Bronchial epithelial cell (primary cell): Measurements from ENCODE around the gene RCHY1. TPM values are rescaled to one million over a fixed set of nuclear protein-coding genes. Genes with fewer than 3 reads are reported as not detected.

ENCODE experiments used
- DNase-seq: peaks from one replicate; pipeline ENCODE4 v3.0.0-alpha.2; 2010; ENCODE audit warnings: low read depth
- FAIRE-seq: peaks from 2 replicates; lab custom pipeline; 2011; peaks lifted over from hg19 to GRCh38; lab: Jason Lieb, UNC
- H3K27me3 ChIP-seq: 2 replicates; pipeline ENCODE4 v1.5.1; 2011; ENCODE audit warnings: low read length; ENCODE audit not compliant: control insufficient read depth, insufficient read depth
- H3K36me3 ChIP-seq: 2 replicates; pipeline ENCODE4 v1.5.1; 2011; ENCODE audit warnings: low read length; ENCODE audit not compliant: control insufficient read depth, insufficient read depth
- H3K4me3 ChIP-seq: 2 replicates; pipeline ENCODE4 v1.5.1; 2011; ENCODE audit warnings: mild to moderate bottlenecking, low read depth, low read length, control low read depth
- total RNA-seq: library from RNA; depleted of rRNA; stranded (reverse); fragments of >200 nt; gene quantifications from 2 replicates; pipeline ENCODE4 v1.2.1, GENCODE V29; 2014
- TF ChIP-seq, protein P1 (sequence below): IDR thresholded peaks from 2 replicates; pipeline ENCODE4 v1.5.1; 2011; ENCODE audit warnings: mild to moderate bottlenecking, moderate library complexity, low read length, control low read depth, inconsistent platforms; ENCODE audit not compliant: insufficient read depth, severe bottlenecking

RCHY1 gene
- 22.6 and 30.0 TPM in 2 replicates for total RNA-seq

DNA sequence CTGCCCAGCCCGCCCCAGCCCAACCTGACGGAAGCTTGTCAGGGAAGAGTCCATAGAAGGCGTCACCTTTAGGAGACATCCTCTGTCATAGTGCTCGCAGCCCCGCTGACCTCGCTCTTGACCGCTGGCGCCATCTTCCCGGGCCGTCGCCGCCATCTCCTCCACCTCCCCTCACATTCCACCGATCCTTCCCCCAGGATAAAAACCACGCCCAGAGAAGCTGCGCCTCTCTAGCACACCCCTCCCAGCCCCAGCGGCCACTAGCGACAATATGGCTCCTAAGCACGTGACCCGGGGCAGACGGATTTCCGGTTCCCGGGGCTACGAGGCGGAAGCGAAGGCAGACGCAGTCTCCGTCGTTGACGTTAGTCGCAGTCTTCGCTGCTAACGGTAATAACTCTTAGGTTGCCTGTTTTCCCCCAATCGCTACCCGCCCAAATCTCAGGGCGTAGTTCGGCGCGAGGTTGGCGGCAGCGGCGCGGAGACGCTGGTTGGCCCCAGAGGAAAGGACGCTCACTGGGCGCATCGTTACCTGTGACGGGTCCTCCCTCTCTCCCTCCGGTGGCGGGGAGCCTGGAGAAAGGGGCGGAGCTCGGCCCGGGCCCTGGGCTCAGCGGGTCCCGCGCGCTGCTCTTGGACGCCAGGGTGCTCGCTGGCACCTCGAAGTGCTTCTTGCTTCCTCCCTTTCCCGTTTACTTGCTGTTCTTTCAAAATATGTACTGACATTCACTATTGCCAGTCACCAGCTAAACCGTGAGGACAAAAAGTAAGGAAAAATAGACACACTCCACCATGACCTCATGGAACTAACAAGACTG is at the start of gene RCHY1, which contains the start of gene THAP6:
RCHY1 (minus strand) TSS at position 273 of the 818 bp plus-strand sequence; CDS start at position 156, 117 bp downstream.
THAP6 (plus strand) TSS at position 343 of the 818 bp plus-strand sequence. CDS start 980 bp downstream, outside the sequence.
- TF ChIP-seq, protein P1, sequence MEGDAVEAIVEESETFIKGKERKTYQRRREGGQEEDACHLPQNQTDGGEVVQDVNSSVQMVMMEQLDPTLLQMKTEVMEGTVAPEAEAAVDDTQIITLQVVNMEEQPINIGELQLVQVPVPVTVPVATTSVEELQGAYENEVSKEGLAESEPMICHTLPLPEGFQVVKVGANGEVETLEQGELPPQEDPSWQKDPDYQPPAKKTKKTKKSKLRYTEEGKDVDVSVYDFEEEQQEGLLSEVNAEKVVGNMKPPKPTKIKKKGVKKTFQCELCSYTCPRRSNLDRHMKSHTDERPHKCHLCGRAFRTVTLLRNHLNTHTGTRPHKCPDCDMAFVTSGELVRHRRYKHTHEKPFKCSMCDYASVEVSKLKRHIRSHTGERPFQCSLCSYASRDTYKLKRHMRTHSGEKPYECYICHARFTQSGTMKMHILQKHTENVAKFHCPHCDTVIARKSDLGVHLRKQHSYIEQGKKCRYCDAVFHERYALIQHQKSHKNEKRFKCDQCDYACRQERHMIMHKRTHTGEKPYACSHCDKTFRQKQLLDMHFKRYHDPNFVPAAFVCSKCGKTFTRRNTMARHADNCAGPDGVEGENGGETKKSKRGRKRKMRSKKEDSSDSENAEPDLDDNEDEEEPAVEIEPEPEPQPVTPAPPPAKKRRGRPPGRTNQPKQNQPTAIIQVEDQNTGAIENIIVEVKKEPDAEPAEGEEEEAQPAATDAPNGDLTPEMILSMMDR, result no peak
- DNase-seq (peak; percentile 87), FAIRE-seq (no peak)
- Histone ChIP-seq H3K36me3 (peaks cover 6% of the 10 kb centered on the region), H3K27me3 (no peaks in the 10 kb centered on the region), H3K4me3 (peak within 1 kb of the TSS; percentile 71)

DNA sequence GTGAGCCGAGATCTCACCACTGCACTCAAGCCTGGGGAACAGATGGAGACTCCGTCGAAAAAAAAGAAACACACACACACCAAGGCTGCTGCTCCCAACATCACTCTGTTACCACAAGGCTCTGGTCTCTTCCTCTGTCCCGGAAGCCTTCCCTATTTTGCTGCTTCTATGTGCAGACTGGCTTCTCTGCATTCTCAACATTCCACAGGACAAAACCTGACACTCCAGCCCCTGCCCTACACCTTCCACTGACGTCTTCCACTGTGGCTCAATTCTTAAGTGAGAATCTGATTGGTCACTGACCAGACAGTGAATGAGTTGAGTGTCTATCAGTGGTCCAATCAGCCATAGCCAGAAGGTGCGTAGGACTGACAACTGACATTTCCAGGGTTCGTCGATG is 47.6 kb upstream of the RCHY1 start:
- TF ChIP-seq, protein P1, result no peak
- peak; percentile 93 for FAIRE-seq
- H3K36me3 ChIP-seq, result no peaks in the 10 kb centered on the region
- DNase-seq, result peak; percentile 69
- no peaks in the 10 kb centered on the region for H3K27me3 ChIP-seq
- H3K4me3 ChIP-seq, result no peak overlapping the region

DNA sequence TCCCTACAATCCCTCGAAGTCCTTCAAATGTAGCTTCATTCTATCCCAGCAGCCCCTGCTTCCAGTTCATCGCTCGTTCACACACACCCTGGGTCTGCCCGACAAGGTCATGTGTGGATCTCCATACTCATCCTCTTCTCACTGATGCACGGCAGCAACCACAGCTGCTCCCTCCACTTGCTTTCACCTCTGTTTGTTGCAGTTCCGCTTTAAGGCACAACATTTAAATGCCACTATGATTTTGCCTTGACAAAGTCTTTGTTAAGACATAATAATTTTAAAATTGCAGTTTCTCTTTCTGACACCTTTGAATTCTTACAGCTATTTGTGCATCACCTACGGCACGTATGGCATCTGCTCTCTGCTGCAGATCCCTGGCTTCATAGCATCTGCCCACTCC is 43.5 kb upstream of the RCHY1 start:
- H3K36me3 ChIP-seq, result no peaks in the 10 kb centered on the region
- no peak overlapping the region for H3K4me3 ChIP-seq
- DNase-seq (no peak), FAIRE-seq (no peak)
- TF ChIP-seq, protein P1, result no peak
- H3K27me3 ChIP-seq, result no peaks in the 10 kb centered on the region

DNA sequence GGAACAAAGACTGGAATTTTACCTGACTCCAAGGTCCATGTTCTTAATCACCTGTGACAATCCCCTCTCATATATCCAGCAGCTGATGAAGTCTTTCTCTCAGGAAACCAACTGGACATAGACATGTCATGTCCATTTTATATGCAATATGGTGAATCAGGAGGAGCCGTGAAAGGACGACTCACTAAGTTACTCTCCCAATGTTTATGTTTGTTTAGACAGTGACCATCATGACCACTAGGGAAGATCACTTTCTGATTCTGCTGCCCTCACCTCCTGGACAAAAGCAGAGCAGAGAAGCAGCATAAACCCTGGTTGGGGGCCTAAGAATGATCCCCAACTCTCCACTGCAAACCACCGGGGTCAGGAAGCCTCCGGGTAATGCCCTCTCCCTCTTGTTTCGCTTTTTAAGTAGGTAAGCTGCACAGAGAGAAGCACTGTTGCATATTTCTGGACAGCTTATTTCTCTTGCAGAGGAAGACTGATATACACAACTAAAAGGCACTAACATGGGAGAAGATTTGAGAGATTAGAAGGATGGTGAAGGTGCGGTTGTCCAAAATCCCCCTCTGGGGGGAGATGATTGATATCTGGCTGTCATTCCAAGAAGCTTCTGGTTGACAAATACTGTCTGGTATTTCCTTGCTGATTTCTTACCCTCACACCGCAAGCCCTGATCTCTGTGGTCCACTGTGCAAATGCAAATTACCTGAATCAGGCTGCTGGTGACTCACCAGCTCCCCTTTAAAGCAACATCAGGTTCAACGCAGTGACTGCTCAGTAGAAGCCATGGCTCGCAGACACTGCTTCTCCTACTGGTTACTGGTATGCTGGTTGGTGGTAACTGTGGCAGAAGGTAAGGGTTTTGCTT is 41.3 kb upstream of the RCHY1 start, which contains the start of gene ODAPH:
ODAPH (plus strand) TSS at position 773 of the 871 bp plus-strand sequence; CDS start at position 790, 17 bp downstream.
- H3K4me3 ChIP-seq, result no peak within 1 kb of the TSS
- TF ChIP-seq, protein P1, result no peak
- peak; percentile 90 for DNase-seq
- no peak for FAIRE-seq
- H3K36me3 ChIP-seq, result no peaks in the 10 kb centered on the region
- H3K27me3 ChIP-seq, result no peaks in the 10 kb centered on the region

DNA sequence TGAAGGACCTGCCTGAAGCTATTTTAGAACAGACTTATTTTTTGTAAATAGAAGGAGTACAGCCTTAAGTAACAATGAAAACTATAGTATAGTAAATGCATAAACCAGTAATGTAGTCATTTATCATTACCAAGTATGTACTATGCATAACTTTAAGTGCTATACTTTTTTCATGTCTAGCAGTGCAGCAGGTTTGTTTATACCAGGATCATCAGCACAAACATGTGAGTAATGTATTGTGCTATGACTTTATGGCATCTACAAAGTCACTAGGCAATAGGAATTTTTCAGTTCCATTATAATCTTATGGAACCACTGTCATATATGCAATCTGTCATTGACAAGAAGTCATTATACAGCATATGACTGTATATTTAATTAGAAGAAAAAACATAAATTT is 38.2 kb upstream of the RCHY1 start:
- DNase-seq (no peak), FAIRE-seq (no peak)
- TF ChIP-seq, protein P1, result no peak
- no peak overlapping the region for H3K4me3 ChIP-seq
- no peaks in the 10 kb centered on the region for H3K36me3 ChIP-seq
- no peaks in the 10 kb centered on the region for H3K27me3 ChIP-seq
